Suprapubic skin (tissue), 4 donors: Measurements from ENCODE around the gene MFNG.

Source experiments
- EP300 ChIP-seq: sonication (generic); formaldehyde crosslinking; IDR thresholded peaks from one replicate; pipeline ENCODE4 v1.6.1; 2017; ENCODE audit warnings: antibody characterized with exemption
- POLR2A ChIP-seq, 2 donors: fragments of 450-650 bp; IDR thresholded peaks; one replicate each; pipeline ENCODE4 v1.6.1; 2017; ENCODE audit warnings: antibody characterized with exemption in 2 of 2, mild to moderate bottlenecking in 2 of 2, moderate library complexity in 2 of 2
- POLR2AphosphoS5 ChIP-seq, 3 donors: sonication (generic); formaldehyde crosslinking; IDR thresholded peaks; one replicate each; pipeline ENCODE4 v1.6.1; 2017; ENCODE audit warnings: antibody characterized with exemption in 3 of 3
- TF ChIP-seq, protein P1 (sequence below), 2 donors: fragments of 200-600 bp in 1 of 2; fragments of 450-650 bp in 1 of 2; sonication (generic) in 1 of 2; IDR thresholded peaks; one replicate each; pipeline ENCODE4 v1.5.1; 2016 to 2019; ENCODE audit warnings: antibody characterized with exemption in 2 of 2, mild to moderate bottlenecking in 1 of 2, moderate library complexity in 1 of 2

DNA sequence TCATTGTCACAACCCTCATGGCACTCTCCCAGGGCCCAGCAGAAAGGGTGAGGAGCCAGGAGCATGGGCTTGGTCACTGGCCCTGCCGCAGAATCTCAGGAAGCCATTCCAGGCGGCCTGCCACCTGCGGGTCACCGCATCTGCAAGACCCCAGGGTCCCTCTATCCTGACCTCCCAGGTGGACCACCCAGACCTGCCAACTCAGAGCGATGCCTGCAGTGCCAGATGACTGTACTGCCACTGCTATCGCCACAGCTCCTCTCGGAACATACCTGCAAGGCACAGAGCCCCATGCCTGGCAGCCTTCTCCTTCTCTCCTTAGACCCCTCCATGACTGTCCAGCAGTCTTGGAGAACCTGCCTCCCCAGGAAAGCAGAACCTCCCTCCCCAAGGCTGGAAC lies 32.5 kb downstream of the MFNG start:
- TF ChIP-seq POLR2AphosphoS5 (IDR thresholded peaks at IDR 0.05), result no peak
- TF ChIP-seq, protein P1, sequence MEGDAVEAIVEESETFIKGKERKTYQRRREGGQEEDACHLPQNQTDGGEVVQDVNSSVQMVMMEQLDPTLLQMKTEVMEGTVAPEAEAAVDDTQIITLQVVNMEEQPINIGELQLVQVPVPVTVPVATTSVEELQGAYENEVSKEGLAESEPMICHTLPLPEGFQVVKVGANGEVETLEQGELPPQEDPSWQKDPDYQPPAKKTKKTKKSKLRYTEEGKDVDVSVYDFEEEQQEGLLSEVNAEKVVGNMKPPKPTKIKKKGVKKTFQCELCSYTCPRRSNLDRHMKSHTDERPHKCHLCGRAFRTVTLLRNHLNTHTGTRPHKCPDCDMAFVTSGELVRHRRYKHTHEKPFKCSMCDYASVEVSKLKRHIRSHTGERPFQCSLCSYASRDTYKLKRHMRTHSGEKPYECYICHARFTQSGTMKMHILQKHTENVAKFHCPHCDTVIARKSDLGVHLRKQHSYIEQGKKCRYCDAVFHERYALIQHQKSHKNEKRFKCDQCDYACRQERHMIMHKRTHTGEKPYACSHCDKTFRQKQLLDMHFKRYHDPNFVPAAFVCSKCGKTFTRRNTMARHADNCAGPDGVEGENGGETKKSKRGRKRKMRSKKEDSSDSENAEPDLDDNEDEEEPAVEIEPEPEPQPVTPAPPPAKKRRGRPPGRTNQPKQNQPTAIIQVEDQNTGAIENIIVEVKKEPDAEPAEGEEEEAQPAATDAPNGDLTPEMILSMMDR (IDR thresholded peaks at IDR 0.05), result no peak
- TF ChIP-seq POLR2A (IDR thresholded peaks at IDR 0.05), result no peak
- no peak for TF ChIP-seq EP300
